ENCODE measurements around the gene CALN1. TPM values are rescaled to one million over a fixed set of nuclear protein-coding genes. Genes with fewer than 3 reads are reported as not detected.

CALN1 gene
- total and polyA plus RNA-seq, 4 donors: 0.02 to 0.91 (median 0.03) TPM

- no peak for TF ChIP-seq CTCF (IDR thresholded peaks at IDR 0.05; ENCODE audit: control extremely low read depth, extremely low read depth)
- Histone ChIP-seq H3K27me3 (ENCODE audit: control insufficient read depth in 3 of 3, insufficient read depth in 3 of 3, low read length in 2 of 3) (peaks cover 3 to 6% (median 5%) of the 10 kb centered on the region in 3 donors), H3K4me3 (no peak overlapping the region), H3K36me3 (ENCODE audit: control insufficient read depth in 4 of 4, insufficient read depth in 4 of 4, low read length in 4 of 4) (no peaks in the 10 kb centered on the region), H3K4me1 (ENCODE audit: control insufficient read depth in 5 of 5, insufficient read depth in 5 of 5, low read length in 5 of 5) (peaks cover 0 to 4% (median 0%) of the 10 kb centered on the region in 5 donors), H3K27ac (ENCODE audit: low read depth in 1 of 2, low read length in 1 of 2) (no peak overlapping the region), H3K9me3 (ENCODE audit: control insufficient read depth in 4 of 4, insufficient read depth in 3 of 4, low read length in 3 of 4) (peaks cover 0 to 10% (median 0%) of the 10 kb centered on the region in 4 donors), H3K9ac (ENCODE audit: insufficient read depth in 1 of 2, low read length in 2 of 2) (no peak overlapping the region)
- 38 to 47% methylated on average over 9 of the region's 9 CpGs for WGBS, 2 donors
- ATAC-seq (ENCODE audit: insufficient read depth, low FRiP score) (no peak), DNase-seq (peak in 1 of 3 donors; percentile 53)
These were observed 658.0 kb downstream of the CALN1 start for GRCh38 chr7:71753956-71754664.

DNA sequence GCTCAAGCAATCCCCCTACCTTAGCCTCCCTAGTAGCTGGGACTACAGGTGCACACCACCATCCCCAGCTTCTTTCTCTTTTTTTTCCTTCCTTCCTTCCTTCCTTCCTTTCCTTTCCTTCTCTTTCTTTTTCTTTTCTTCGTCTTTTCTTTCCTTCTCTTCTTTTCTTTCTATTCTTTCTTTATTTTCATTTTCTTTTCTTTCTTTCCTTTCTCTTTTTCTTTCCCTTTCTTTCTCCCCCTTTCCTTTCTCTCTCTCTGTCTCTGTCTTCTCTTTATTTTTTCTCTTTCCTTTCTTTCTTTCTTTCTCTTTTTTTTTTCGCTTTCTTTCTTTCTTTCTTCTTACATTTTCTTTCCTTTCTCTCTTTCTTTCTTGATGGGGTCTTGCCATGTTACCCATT, 658.9 kb downstream of the CALN1 start:
- Histone ChIP-seq H3K36me3 (ENCODE audit: control insufficient read depth in 4 of 4, insufficient read depth in 4 of 4, low read length in 4 of 4) (no peaks in the 10 kb centered on the region), H3K9me3 (ENCODE audit: control insufficient read depth in 4 of 4, insufficient read depth in 3 of 4, low read length in 3 of 4) (peaks cover 0 to 14% (median 2%) of the 10 kb centered on the region in 4 donors), H3K27me3 (ENCODE audit: control insufficient read depth in 3 of 3, insufficient read depth in 3 of 3, low read length in 2 of 3) (peaks cover 3 to 6% (median 5%) of the 10 kb centered on the region in 3 donors), H3K9ac (ENCODE audit: insufficient read depth in 1 of 2, low read length in 2 of 2) (no peak overlapping the region), H3K4me1 (ENCODE audit: control insufficient read depth in 5 of 5, insufficient read depth in 5 of 5, low read length in 5 of 5) (peaks cover 0 to 4% (median 0%) of the 10 kb centered on the region in 5 donors), H3K4me3 (no peak overlapping the region), H3K27ac (ENCODE audit: low read depth in 1 of 2, low read length in 1 of 2) (no peak overlapping the region)
- no peak for TF ChIP-seq CTCF (IDR thresholded peaks at IDR 0.05; ENCODE audit: control extremely low read depth, extremely low read depth)
- WGBS, 2 donors: 90 to 91% methylated on average over 2 of the region's 2 CpGs
- ATAC-seq (ENCODE audit: insufficient read depth, low FRiP score) (no peak), DNase-seq (no peak)

GRCh38 chr7:71752171-71752935, 659.8 kb downstream of the CALN1 start:
- Histone ChIP-seq H3K9ac (ENCODE audit: insufficient read depth in 1 of 2, low read length in 2 of 2) (no peak overlapping the region), H3K27me3 (ENCODE audit: control insufficient read depth in 3 of 3, insufficient read depth in 3 of 3, low read length in 2 of 3) (peaks cover 3 to 6% (median 5%) of the 10 kb centered on the region in 3 donors), H3K27ac (ENCODE audit: low read depth in 1 of 2, low read length in 1 of 2) (no peak overlapping the region), H3K4me1 (ENCODE audit: control insufficient read depth in 5 of 5, insufficient read depth in 5 of 5, low read length in 5 of 5) (peaks cover 0 to 4% (median 0%) of the 10 kb centered on the region in 5 donors), H3K9me3 (ENCODE audit: control insufficient read depth in 4 of 4, insufficient read depth in 3 of 4, low read length in 3 of 4) (peaks cover 0 to 14% (median 2%) of the 10 kb centered on the region in 4 donors), H3K4me3 (no peak overlapping the region), H3K36me3 (ENCODE audit: control insufficient read depth in 4 of 4, insufficient read depth in 4 of 4, low read length in 4 of 4) (no peaks in the 10 kb centered on the region)
- no peak for TF ChIP-seq CTCF (IDR thresholded peaks at IDR 0.05; ENCODE audit: control extremely low read depth, extremely low read depth)
- WGBS, 2 donors: 15 to 16% methylated on average over 37 to 43 of the region's 43 CpGs
- ATAC-seq (ENCODE audit: insufficient read depth, low FRiP score) (peak; percentile 58), DNase-seq (peak in 2 of 3 donors; percentile 38 to 65)
